ENCODE measurements around the gene LDHB.

- no peak for TF ChIP-seq CTCF (IDR thresholded peaks at IDR 0.05)
- no peak for TF ChIP-seq POLR2A (IDR thresholded peaks at IDR 0.05)
- TF ChIP-seq POLR2AphosphoS5 (IDR thresholded peaks at IDR 0.05; ENCODE audit: insufficient read depth in 1 of 2, low read depth in 1 of 2): no peak
These were observed 54.9 kb downstream of the LDHB start for GRCh38 chr12:21602774-21603173.
